Measurements from ENCODE around the gene MAPK8IP3.
A peak's percentile ranks its signal among the peaks of the same experiment; 100 is the strongest.
"Not testable (repeated sequence)": the region's sequence is repeated elsewhere in the genome, so short reads cannot be mapped to it uniquely, and the experiment has no call there.

Gene MAPK8IP3

GRCh38 chr16:1678500-1679098 lies 27.4 kb upstream of the MAPK8IP3 start:
- peak; percentile 56 for DNase-seq (ENCODE audit: low spot score)

GRCh38 chr16:1680361-1680760 lies 25.6 kb upstream of the MAPK8IP3 start:
- no peak for DNase-seq (ENCODE audit: low spot score)

GRCh38 chr16:1681032-1681431 lies 25.0 kb upstream of the MAPK8IP3 start:
- DNase-seq (ENCODE audit: low spot score): no peak

- DNase-seq (ENCODE audit: low spot score): no peak
These were observed 18.3 kb upstream of the MAPK8IP3 start for GRCh38 chr16:1687427-1688316.

GRCh38 chr16:1688807-1689560 lies 17.0 kb upstream of the MAPK8IP3 start:
- DNase-seq (ENCODE audit: low spot score): peak; percentile 8

- DNase-seq (ENCODE audit: low spot score): no peak
These were observed 16.1 kb upstream of the MAPK8IP3 start for GRCh38 chr16:1689853-1690252.

- DNase-seq (ENCODE audit: low spot score): no peak
These were observed 15.2 kb upstream of the MAPK8IP3 start for GRCh38 chr16:1690810-1691209.

- no peak for DNase-seq (ENCODE audit: low spot score)
These were observed 14.7 kb upstream of the MAPK8IP3 start for GRCh38 chr16:1691276-1691675.

- DNase-seq (ENCODE audit: low spot score): no peak
These were observed 14.0 kb upstream of the MAPK8IP3 start for GRCh38 chr16:1691956-1692355.

- no peak for DNase-seq (ENCODE audit: low spot score)
These were observed 9.1 kb upstream of the MAPK8IP3 start for GRCh38 chr16:1696863-1697262.

- DNase-seq (ENCODE audit: low spot score): no peak
These were observed 7.3 kb upstream of the MAPK8IP3 start for GRCh38 chr16:1698680-1699079.

GRCh38 chr16:1700246-1700645 lies 5.7 kb upstream of the MAPK8IP3 start:
- DNase-seq (ENCODE audit: low spot score): no peak

GRCh38 chr16:1701216-1701878 lies 4.6 kb upstream of the MAPK8IP3 start:
- DNase-seq (ENCODE audit: low spot score): no peak

GRCh38 chr16:1705324-1705687 lies 689 bp upstream of the MAPK8IP3 start:
- DNase-seq (ENCODE audit: low spot score): not testable (repeated sequence)

GRCh38 chr16:1706386-1707192 lies 594 bp downstream of the MAPK8IP3 start:
- DNase-seq (ENCODE audit: low spot score): no peak

GRCh38 chr16:1707193-1707790 lies 1.3 kb downstream of the MAPK8IP3 start:
- DNase-seq (ENCODE audit: low spot score): no peak

- no peak for DNase-seq (ENCODE audit: low spot score)
These were observed 2.2 kb downstream of the MAPK8IP3 start for GRCh38 chr16:1708083-1708767.

GRCh38 chr16:1708768-1709180 lies 2.8 kb downstream of the MAPK8IP3 start:
- DNase-seq (ENCODE audit: low spot score): no peak

GRCh38 chr16:1709356-1709755 lies 3.4 kb downstream of the MAPK8IP3 start:
- DNase-seq (ENCODE audit: low spot score): no peak

- no peak for DNase-seq (ENCODE audit: low spot score)
These were observed 5.0 kb downstream of the MAPK8IP3 start for GRCh38 chr16:1710811-1711507.

Measured in LoVo (cell line).